ENCODE measurements around the gene MMP26. TPM values are rescaled to one million over a fixed set of nuclear protein-coding genes. Genes with fewer than 3 reads are reported as not detected.
"Not testable (repeated sequence)": the region's sequence is repeated elsewhere in the genome, so short reads cannot be mapped to it uniquely, and the experiment has no call there.

The MMP26 gene
- total RNA-seq, 4 donors from 2014 or later = not detected

GRCh38 chr11:4700436-4700820 is 4.2 kb upstream of the MMP26 start:
- no peak overlapping the region for H3K4me3 ChIP-seq (ENCODE audit: low read depth, poor library complexity, severe bottlenecking)
- TF ChIP-seq CTCF (IDR thresholded peaks at IDR 0.05) (no peak), POLR2A (IDR thresholded peaks at IDR 0.05) (no peak)
- 64 to 72% methylated on average over 1 of the region's 1 CpG for WGBS, 2 donors
- intact Hi-C loops (cut with DNase I; ENCODE audit: low total_unique reads) = no loop called here
- DNase-seq (ENCODE audit: low spot score in 2 of 2) = no peak

- no peak for DNase-seq (ENCODE audit: low spot score in 2 of 2)
- intact Hi-C loops (cut with DNase I; ENCODE audit: low total_unique reads) = no loop called here
- no peak overlapping the region for H3K4me3 ChIP-seq (ENCODE audit: low read depth, poor library complexity, severe bottlenecking)
- WGBS, 2 donors = 61 to 70% methylated on average over 8 of the region's 8 CpGs
- no peak for TF ChIP-seq CTCF (IDR thresholded peaks at IDR 0.05)
- TF ChIP-seq POLR2A (IDR thresholded peaks at IDR 0.05) = no peak
These were observed 278 bp downstream of the MMP26 start for GRCh38 chr11:4704790-4705334.

- DNase-seq (ENCODE audit: low spot score in 2 of 2) = no peak
- TF ChIP-seq CTCF (IDR thresholded peaks at IDR 0.05) (no peak), POLR2A (IDR thresholded peaks at IDR 0.05) (no peak)
- intact Hi-C loops (cut with DNase I; ENCODE audit: low total_unique reads) = no loop called here
- WGBS, 2 donors = 36 to 47% methylated on average over 1 of the region's 1 CpG
- no peak overlapping the region for H3K4me3 ChIP-seq (ENCODE audit: low read depth, poor library complexity, severe bottlenecking)
These were observed 8.7 kb downstream of the MMP26 start for GRCh38 chr11:4713241-4713640.

- no peak for DNase-seq (ENCODE audit: low spot score in 2 of 2)
- 76 to 82% methylated on average over 5 of the region's 5 CpGs for WGBS, 2 donors
- intact Hi-C loops (cut with DNase I; ENCODE audit: low total_unique reads) = no loop called here
- TF ChIP-seq POLR2A (IDR thresholded peaks at IDR 0.05) = no peak
- TF ChIP-seq CTCF (IDR thresholded peaks at IDR 0.05) = no peak
- H3K4me3 ChIP-seq (ENCODE audit: low read depth, poor library complexity, severe bottlenecking) = no peak overlapping the region
These were observed 9.7 kb downstream of the MMP26 start for GRCh38 chr11:4714300-4714699.

- WGBS, 2 donors = 88 to 91% methylated on average over 33 of the region's 33 CpGs
- intact Hi-C loops (cut with DNase I; ENCODE audit: low total_unique reads); DNase-seq (ENCODE audit: low spot score in 2 of 2); H3K4me3 ChIP-seq (ENCODE audit: low read depth, poor library complexity, severe bottlenecking): not testable (repeated sequence)
These were observed 18.3 kb downstream of the MMP26 start for GRCh38 chr11:4722616-4723534.

GRCh38 chr11:4727171-4727570 is 22.6 kb downstream of the MMP26 start:
- TF ChIP-seq CTCF (IDR thresholded peaks at IDR 0.05) = no peak
- TF ChIP-seq POLR2A (IDR thresholded peaks at IDR 0.05) = no peak
- 88 to 91% methylated on average over 2 of the region's 2 CpGs for WGBS, 2 donors
- H3K4me3 ChIP-seq (ENCODE audit: low read depth, poor library complexity, severe bottlenecking) = no peak overlapping the region
- no peak for DNase-seq (ENCODE audit: low spot score in 2 of 2)
- intact Hi-C loops (cut with DNase I; ENCODE audit: low total_unique reads) = no loop called here

All from lower leg skin (tissue), 4 donors.